Spleen (tissue), 11 donors: ENCODE results near the gene TMEM170B. TPM values are rescaled to one million over a fixed set of nuclear protein-coding genes. Genes with fewer than 3 reads are reported as not detected.

Experiments
- DNase-seq: peaks from one replicate; pipeline ENCODE4 v3.0.0-alpha.2; 2020
- H3K27ac ChIP-seq, 8 donors: fragments of 200-600 bp; sonication (generic) in 7 of 8; 1 replicate in 4 of 8; 2 replicates in 4 of 8; pipeline versions ENCODE4 v1.5.0 to v1.8.0; 2016 to 2021; ENCODE audit warnings: inconsistent platforms in 4 of 8, mild to moderate bottlenecking in 4 of 8, moderate library complexity in 1 of 8
- H3K27me3 ChIP-seq, 7 donors: fragments of 200-600 bp; sonication (generic) in 6 of 7; replicated peaks in 1 of 7; 1 replicate in 4 of 7; 2 replicates in 3 of 7; pipeline versions ENCODE4 v1.5.0 to v1.8.0; 2016 to 2021; ENCODE audit warnings: inconsistent platforms in 3 of 7, mild to moderate bottlenecking in 1 of 7
- H3K36me3 ChIP-seq, 6 donors: fragments of 200-600 bp; sonication (generic) in 5 of 6; 1 replicate in 4 of 6; 2 replicates in 2 of 6; pipeline versions ENCODE4 v1.5.0 to v1.8.0; 2016 to 2021; ENCODE audit warnings: inconsistent platforms in 2 of 6
- H3K4me1 ChIP-seq, 6 donors: fragments of 200-600 bp; sonication (generic) in 5 of 6; 1 replicate in 3 of 6; 2 replicates in 3 of 6; pipeline versions ENCODE4 v1.5.0 to v1.8.0; 2016 to 2021; ENCODE audit warnings: inconsistent platforms in 3 of 6
- H3K4me3 ChIP-seq, 8 donors: fragments of 200-600 bp; sonication (generic) in 7 of 8; 1 replicate in 4 of 8; 2 replicates in 4 of 8; pipeline versions ENCODE4 v1.5.0 to v1.8.0; 2016 to 2021; ENCODE audit warnings: inconsistent platforms in 4 of 8, mild to moderate bottlenecking in 4 of 8, moderate library complexity in 2 of 8
- H3K9me3 ChIP-seq, 8 donors: fragments of 200-600 bp; sonication (generic) in 7 of 8; 1 replicate in 4 of 8; 2 replicates in 4 of 8; pipeline versions ENCODE4 v1.5.0 to v1.8.0; 2016 to 2021; ENCODE audit warnings: inconsistent platforms in 4 of 8
- POLR2A ChIP-seq, 3 donors: fragments of 450-650 bp; IDR thresholded peaks; one replicate each; pipeline ENCODE4 v1.5.1; 2017; ENCODE audit warnings: antibody characterized with exemption in 3 of 3, mild to moderate bottlenecking in 1 of 3
- POLR2AphosphoS5 ChIP-seq, 3 donors: sonication (generic); formaldehyde crosslinking; IDR thresholded peaks; one replicate each; pipeline ENCODE4 v1.5.1; 2017; ENCODE audit warnings: antibody characterized with exemption in 3 of 3
- WGBS, 5 donors: extraction: QIAGEN DNeasy Blood & Tissue Kit in 3 of 5; methylation state at CpG; one replicate each; pipeline versions ENCODE4 v1.1.5 to v1.1.7; 2013 to 2018; 5-methylcytosine and 5-hydroxymethylcytosine counted together
- intact Hi-C: fragments of 100-400 bp; cut with DNase I; formaldehyde crosslinking; loops from one replicate; pipeline ENCODE4 v1.15.0; 2023; ENCODE audit warnings: low total_unique reads
- polyA plus RNA-seq, 3 donors: library from polyadenylated mRNA; stranded (reverse); fragments of 200-250 nt; gene quantifications; one replicate each; pipeline ENCODE4 v1.2.1, GENCODE V29; 2013
- total RNA-seq, 7 donors: library from RNA; depleted of rRNA in 3 of 7; stranded (reverse); fragments of >200 nt in 3 of 7; fragmentation: NEBNext Ultra II Directional in 4 of 7; extraction: Animal tissue kit (Norgen Biotek cat#: 25700) in 4 of 7; gene quantifications; one replicate each; pipeline versions ENCODE4 v1.1.0 to v1.2.1, GENCODE V29; 2016 to 2021
- TF ChIP-seq, protein P1 (sequence below), 11 experiments: fragments of 200-600 bp in 7 of 11; fragments of 450-650 bp in 4 of 11; sonication (generic) in 4 of 11; IDR thresholded peaks in 8 of 11; conservative IDR thresholded peaks in 3 of 11; 1 replicate in 7 of 11; 2 replicates in 4 of 11; pipeline versions ENCODE4 v1.4.0 to v1.8.0; 2016 to 2021; ENCODE audit warnings: antibody characterized with exemption in 11 of 11, inconsistent platforms in 4 of 11, mild to moderate bottlenecking in 1 of 11
- donor health status: healthy with polysubstance abuse.
- donor health status: DM: no; HTN: no; CAD: no; lungs with moderate emphysema.
- donor health status: DM: no; HTN: no; CAD: no.
- donor health status: Bipolar disorder and iron deficiency.
- donor health status: healthy.
- donor health status: DM: no; HTN: no; CAD: no.
- donor health status: DM: yes; HTN: yes; CAD: no.

TMEM170B gene
- total and polyA plus RNA-seq, 10 donors = 1.2 to 19.8 (median 7.6) TPM

DNA sequence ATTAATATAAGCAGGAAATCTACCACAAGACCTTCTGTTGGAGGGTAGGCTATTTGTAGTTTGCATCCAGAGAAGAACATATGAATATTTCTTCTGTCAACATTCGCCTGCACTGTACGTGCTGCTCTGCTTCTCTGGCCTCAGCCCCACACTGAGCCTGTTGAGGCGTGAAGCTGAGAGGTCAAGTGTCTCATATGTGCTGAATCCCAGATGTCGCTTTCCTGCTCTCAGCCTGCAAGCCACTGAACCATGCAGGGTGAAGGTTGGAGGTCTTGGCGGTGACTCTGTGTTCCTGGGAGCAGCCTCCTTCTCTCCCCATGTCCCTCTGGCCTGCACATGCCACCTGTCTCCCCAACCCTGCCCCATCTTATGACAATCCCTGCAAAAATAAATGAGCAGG, 83.6 kb downstream of the TMEM170B start:
- 60 to 87% (median 74%) methylated on average over 5 of the region's 5 CpGs for WGBS, 5 donors
- no peak for DNase-seq
- intact Hi-C loops = no loop called here

GRCh38 chr6:11622156-11622555, 84.6 kb downstream of the TMEM170B start:
- WGBS, 5 donors = 86 to 97% (median 92%) methylated on average over 4 of the region's 4 CpGs
- no peak for TF ChIP-seq POLR2A (IDR thresholded peaks at IDR 0.05)
- TF ChIP-seq, protein P1, sequence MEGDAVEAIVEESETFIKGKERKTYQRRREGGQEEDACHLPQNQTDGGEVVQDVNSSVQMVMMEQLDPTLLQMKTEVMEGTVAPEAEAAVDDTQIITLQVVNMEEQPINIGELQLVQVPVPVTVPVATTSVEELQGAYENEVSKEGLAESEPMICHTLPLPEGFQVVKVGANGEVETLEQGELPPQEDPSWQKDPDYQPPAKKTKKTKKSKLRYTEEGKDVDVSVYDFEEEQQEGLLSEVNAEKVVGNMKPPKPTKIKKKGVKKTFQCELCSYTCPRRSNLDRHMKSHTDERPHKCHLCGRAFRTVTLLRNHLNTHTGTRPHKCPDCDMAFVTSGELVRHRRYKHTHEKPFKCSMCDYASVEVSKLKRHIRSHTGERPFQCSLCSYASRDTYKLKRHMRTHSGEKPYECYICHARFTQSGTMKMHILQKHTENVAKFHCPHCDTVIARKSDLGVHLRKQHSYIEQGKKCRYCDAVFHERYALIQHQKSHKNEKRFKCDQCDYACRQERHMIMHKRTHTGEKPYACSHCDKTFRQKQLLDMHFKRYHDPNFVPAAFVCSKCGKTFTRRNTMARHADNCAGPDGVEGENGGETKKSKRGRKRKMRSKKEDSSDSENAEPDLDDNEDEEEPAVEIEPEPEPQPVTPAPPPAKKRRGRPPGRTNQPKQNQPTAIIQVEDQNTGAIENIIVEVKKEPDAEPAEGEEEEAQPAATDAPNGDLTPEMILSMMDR (IDR thresholded peaks at IDR 0.05 in 8 of 11, conservative IDR thresholded peaks at IDR 0.05 in 3 of 11) = no peak
- no peak for TF ChIP-seq POLR2AphosphoS5 (IDR thresholded peaks at IDR 0.05)
- H3K27me3 ChIP-seq = no peaks in the 10 kb centered on the region
- no peak overlapping the region for H3K27ac ChIP-seq
- no peaks in the 10 kb centered on the region for H3K4me1 ChIP-seq
- no peaks in the 10 kb centered on the region for H3K36me3 ChIP-seq
- DNase-seq = no peak
- intact Hi-C loops = no loop called here
- H3K4me3 ChIP-seq = no peak overlapping the region
- no peaks in the 10 kb centered on the region for H3K9me3 ChIP-seq

More for the DNA sequence above, 83.6 kb downstream of the TMEM170B start:
- TF ChIP-seq POLR2AphosphoS5 (IDR thresholded peaks at IDR 0.05) = no peak
- no peak for TF ChIP-seq POLR2A (IDR thresholded peaks at IDR 0.05)
- TF ChIP-seq, protein P1 (IDR thresholded peaks at IDR 0.05 in 8 of 11, conservative IDR thresholded peaks at IDR 0.05 in 3 of 11) = no peak
- Histone ChIP-seq H3K27ac (no peak overlapping the region), H3K4me3 (no peak overlapping the region), H3K9me3 (no peaks in the 10 kb centered on the region), H3K36me3 (no peaks in the 10 kb centered on the region), H3K27me3 (no peaks in the 10 kb centered on the region), H3K4me1 (no peaks in the 10 kb centered on the region)

- WGBS, 5 donors = 70 to 89% (median 88%) methylated on average over 2 of the region's 2 CpGs
- Histone ChIP-seq H3K27me3 (no peaks in the 10 kb centered on the region), H3K9me3 (no peaks in the 10 kb centered on the region), H3K4me3 (no peak overlapping the region), H3K36me3 (no peaks in the 10 kb centered on the region), H3K4me1 (no peaks in the 10 kb centered on the region), H3K27ac (no peak overlapping the region)
- no peak for TF ChIP-seq POLR2A (IDR thresholded peaks at IDR 0.05)
- TF ChIP-seq, protein P1 (IDR thresholded peaks at IDR 0.05 in 8 of 11, conservative IDR thresholded peaks at IDR 0.05 in 3 of 11) = no peak
- no peak for TF ChIP-seq POLR2AphosphoS5 (IDR thresholded peaks at IDR 0.05)
- intact Hi-C loops = no loop called here
- DNase-seq = no peak
These were observed 85.7 kb downstream of the TMEM170B start for GRCh38 chr6:11623272-11623671.

GRCh38 chr6:11625302-11625701, 87.8 kb downstream of the TMEM170B start:
- H3K4me3 ChIP-seq = no peak overlapping the region
- intact Hi-C loops = no loop called here

More at GRCh38 chr6:11625302-11625701, 87.8 kb downstream of the TMEM170B start:
- Histone ChIP-seq H3K9me3 (no peaks in the 10 kb centered on the region), H3K27ac (no peak overlapping the region), H3K36me3 (no peaks in the 10 kb centered on the region), H3K4me1 (no peaks in the 10 kb centered on the region), H3K27me3 (no peaks in the 10 kb centered on the region)
- no peak for DNase-seq
- 82 to 93% (median 89%) methylated on average over 8 of the region's 8 CpGs for WGBS, 5 donors
- TF ChIP-seq, protein P1 (IDR thresholded peaks at IDR 0.05 in 8 of 11, conservative IDR thresholded peaks at IDR 0.05 in 3 of 11) = no peak
- TF ChIP-seq POLR2A (IDR thresholded peaks at IDR 0.05) (no peak), POLR2AphosphoS5 (IDR thresholded peaks at IDR 0.05) (no peak)
